K562 (cell line): ENCODE data around the gene CMIP. TPM values are rescaled to one million over a fixed set of nuclear protein-coding genes. Genes with fewer than 3 reads are reported as not detected.

Experiments
- ATAC-seq: fragments of 200-7000 bp; cut with Tn5 transposase; 3 replicates; pipeline ENCODE4 v1.9.1; 2020; ENCODE audit warnings: moderate library complexity
- BruUV-seq: library from RNA; stranded (reverse); fragments of 400-500 nt; replicated peaks from 2 replicates; lab custom pipeline; 2021; lab: Mats Ljungman, UMichigan
- CTCF ChIA-PET: fragments of 300-600 bp; formaldehyde crosslinking; extraction: SDS; loops from one replicate; lab custom pipeline; 2021; ENCODE audit warnings: low intra/inter-chr PET ratio; lab: Yijun Ruan, JAX
- POLR2A ChIA-PET: fragments of 300-600, 350-650 bp; sonication (Branson Sonifier 250); formaldehyde crosslinking; extraction: SDS; loops from one replicate; lab custom pipeline; 2021; ENCODE audit warnings: antibody characterized with exemption, inconsistent platforms; lab: Yijun Ruan, JAX
- DNase-seq, 4 experiments: peaks; one replicate each; pipeline versions ENCODE4 v3.0.0 to v3.0.0-alpha.2; 2011 to 2018; ENCODE audit warnings: low spot score in 3 of 4, mixed read lengths in 3 of 4; ENCODE audit errors: extremely low read depth in 1 of 4
- FAIRE-seq: peaks from 2 replicates; lab custom pipeline; 2011; peaks lifted over from hg19 to GRCh38; lab: Jason Lieb, UNC
- H2AFZ ChIP-seq: 2 replicates; pipeline ENCODE4 v1.6.0; 2011; ENCODE audit warnings: low read depth, low read length, control low read depth, inconsistent platforms
- H3K27ac ChIP-seq: fragments of 200-600 bp; 3 replicates; pipeline ENCODE4 v1.8.0; 2011; ENCODE audit warnings: low read depth, mild to moderate bottlenecking, control low read depth, inconsistent platforms, low read length, moderate library complexity, mixed read lengths; ENCODE audit errors: extremely low read depth
- H3K27me3 ChIP-seq, 2 experiments: fragments of 300-600 bp in 1 of 2; 2 replicates in 1 of 2; 3 replicates in 1 of 2; pipeline versions ENCODE4 v1.6.0 to v1.8.0; 2011; ENCODE audit warnings: inconsistent platforms in 2 of 2, low read length in 2 of 2, mild to moderate bottlenecking in 1 of 2, mixed read lengths in 1 of 2, moderate library complexity in 1 of 2; ENCODE audit not compliant: control insufficient read depth in 2 of 2, insufficient read depth in 2 of 2
- H3K36me3 ChIP-seq: fragments of 300-600 bp; 3 replicates; pipeline ENCODE4 v1.8.0; 2011; ENCODE audit warnings: mild to moderate bottlenecking, low read length, inconsistent platforms; ENCODE audit not compliant: control insufficient read depth, insufficient read depth
- H3K4me1 ChIP-seq, 2 experiments: fragments of 200-600 bp in 1 of 2; replicated peaks in 1 of 2; 2 replicates in 1 of 2; 3 replicates in 1 of 2; pipeline versions ENCODE4 v1.5.1 to v1.8.0; 2011; ENCODE audit warnings: inconsistent platforms in 2 of 2, low read length in 2 of 2, mild to moderate bottlenecking in 1 of 2, mixed read lengths in 1 of 2, moderate library complexity in 1 of 2; ENCODE audit not compliant: control insufficient read depth in 2 of 2, insufficient read depth in 2 of 2
- H3K4me2 ChIP-seq: 2 replicates; pipeline ENCODE4 v1.6.1; 2011; ENCODE audit warnings: low read length, control low read depth, inconsistent platforms, mixed read lengths; ENCODE audit not compliant: insufficient read depth
- H3K4me3 ChIP-seq: fragments of 200-600 bp; sonication (generic), shearing (Covaris generic); 2 replicates; pipeline ENCODE4 v1.5.1; 2016; ENCODE audit warnings: control low read depth, inconsistent platforms
- H3K79me2 ChIP-seq: fragments of 200-600 bp; 3 replicates; pipeline ENCODE4 v1.8.0; 2011; ENCODE audit warnings: low read length, inconsistent platforms; ENCODE audit not compliant: control insufficient read depth, insufficient read depth
- H3K9ac ChIP-seq, 2 experiments: 2 replicates each; pipeline versions ENCODE4 v1.6.0 to v1.6.1; 2011; ENCODE audit warnings: low read depth in 2 of 2, low read length in 2 of 2, control low read depth in 1 of 2, inconsistent platforms in 1 of 2, mild to moderate bottlenecking in 1 of 2, mixed read lengths in 1 of 2; ENCODE audit not compliant: insufficient read depth in 1 of 2
- H3K9me1 ChIP-seq: one replicate; pipeline ENCODE4 v1.6.0; 2011; ENCODE audit warnings: inconsistent platforms, mild to moderate bottlenecking, low read length, moderate library complexity; ENCODE audit not compliant: control insufficient read depth, insufficient read depth
- H3K9me3 ChIP-seq: replicated peaks from 2 replicates; pipeline ENCODE4 v1.5.1; 2011; ENCODE audit warnings: low read depth, low read length, inconsistent platforms; ENCODE audit not compliant: control insufficient read depth, insufficient read depth
- H4K20me1 ChIP-seq: replicated peaks from 2 replicates; pipeline ENCODE4 v1.6.1; 2011; ENCODE audit warnings: low read length, inconsistent platforms, mixed read lengths; ENCODE audit not compliant: control insufficient read depth, insufficient read depth
- BCL6 ChIP-seq: fragments of 250-450 bp; sonication (Bioruptor Pico); IDR thresholded peaks from 2 replicates; pipeline ENCODE4 v1.4.0; 2020
- CTCFL ChIP-seq: IDR thresholded peaks from 2 replicates; pipeline ENCODE4 v1.6.1; 2011; ENCODE audit warnings: borderline replicate concordance, low read depth, mild to moderate bottlenecking, moderate library complexity, low read length; ENCODE audit not compliant: insufficient read depth, poor library complexity, severe bottlenecking
- ZFPM2 ChIP-seq: fragments of 250-450 bp; sonication (Bioruptor Pico); IDR thresholded peaks from 2 replicates; pipeline ENCODE4 v1.5.1; 2022; ENCODE audit warnings: mild to moderate bottlenecking
- WGBS: fragments of 100-300 bp; shearing (Covaris generic); methylation state at CpG from one replicate; pipeline ENCODE4 v1.1.6; 2016; ENCODE audit warnings: low coverage, mixed read lengths; ENCODE audit not compliant: insufficient coverage; ENCODE audit errors: missing lambda C conversion rate; 5-methylcytosine and 5-hydroxymethylcytosine counted together
- in situ Hi-C: fragments of 300-500 bp; cut with MboI; formaldehyde crosslinking; loops from 4 replicates; pipeline ENCODE4 v1.15.0; 2018; ENCODE audit warnings: inconsistent platforms, mixed read lengths
- intact Hi-C: fragments of 100-400 bp; cut with micrococcal nuclease; formaldehyde crosslinking; loops from 2 replicates; pipeline ENCODE4 v1.14.2; 2022
- polyA plus RNA-seq, 8 experiments: library from polyadenylated mRNA; depleted of rRNA in 4 of 8; stranded (reverse) in 5 of 8; unstranded in 3 of 8; fragments of >200 nt; fragmentation: Nextera tagmentation in 2 of 8; fragmentation: Illumina TruSeq in 1 of 8; extraction: Ambion mirVana in 2 of 8; extraction: Trizol in 1 of 8; gene quantifications; 2 replicates each; pipeline versions ENCODE4 v1.2.1 to v1.2.3, GENCODE V29; 2011 to 2014; ENCODE audit warnings: inconsistent platforms in 1 of 8, missing spikeins in 1 of 8
- total RNA-seq, 7 experiments: library from RNA; depleted of rRNA in 6 of 7; stranded (reverse); fragments of >200 nt in 6 of 7; fragmentation: Illumina TruSeq in 2 of 7; extraction: Trizol in 2 of 7; gene quantifications; 2 replicates each; pipeline versions ENCODE4 v1.2.1 to v1.2.3, GENCODE V29; 2011 to 2021; ENCODE audit warnings: low replicate concordance in 1 of 7
- TF ChIP-seq, protein P1 (sequence below): sonication (generic); formaldehyde crosslinking; IDR thresholded peaks from 2 replicates; pipeline ENCODE4 v1.8.1; 2023; ENCODE audit warnings: mild to moderate bottlenecking, missing genetic modification reagents

CMIP gene
- total and polyA plus RNA-seq, 9 of the 15 experiments (the other 6 are each of a cell fraction or from before 2014, with no cell fraction given), result 0.94 to 82.5 (median 10.3) TPM

GRCh38 chr16:81533175-81533507 lies 88.5 kb downstream of the CMIP start:
- ChIA-PET POLR2A (interaction anchor here (0.7 kb wide), 2 partner anchors 9 to 83 kb away, joined by 3 read pairs; no protein-coding TSS in a partner anchor), CTCF (no interaction called here)
- H3K9me3 ChIP-seq, result no peaks in the 10 kb centered on the region
- peaks cover 6% of the 10 kb centered on the region for H3K9me1 ChIP-seq
- no peak overlapping the region for H2AFZ ChIP-seq
- DNase-seq (no peak), FAIRE-seq (no peak)
- in situ Hi-C loops, result no loop called here
- no TSS peak for BruUV-seq
- peaks cover 9% of the 10 kb centered on the region; the same call in 1 of the 3 replicates for H3K36me3 ChIP-seq
- no peaks in the 10 kb centered on the region for H3K27me3 ChIP-seq
- peaks cover 84% of the 10 kb centered on the region for H3K79me2 ChIP-seq
- H3K27ac ChIP-seq, result no peak overlapping the region
- 54% methylated on average over 3 of the region's 3 CpGs for WGBS
- no peak overlapping the region for H3K4me3 ChIP-seq
- peaks cover 16% of the 10 kb centered on the region for H4K20me1 ChIP-seq
- H3K9ac ChIP-seq, result no peak overlapping the region
- intact Hi-C loops, result no loop called here
- TF ChIP-seq BCL6 (CRISPR knock-in tag), result no peak
- TF ChIP-seq, protein P1, sequence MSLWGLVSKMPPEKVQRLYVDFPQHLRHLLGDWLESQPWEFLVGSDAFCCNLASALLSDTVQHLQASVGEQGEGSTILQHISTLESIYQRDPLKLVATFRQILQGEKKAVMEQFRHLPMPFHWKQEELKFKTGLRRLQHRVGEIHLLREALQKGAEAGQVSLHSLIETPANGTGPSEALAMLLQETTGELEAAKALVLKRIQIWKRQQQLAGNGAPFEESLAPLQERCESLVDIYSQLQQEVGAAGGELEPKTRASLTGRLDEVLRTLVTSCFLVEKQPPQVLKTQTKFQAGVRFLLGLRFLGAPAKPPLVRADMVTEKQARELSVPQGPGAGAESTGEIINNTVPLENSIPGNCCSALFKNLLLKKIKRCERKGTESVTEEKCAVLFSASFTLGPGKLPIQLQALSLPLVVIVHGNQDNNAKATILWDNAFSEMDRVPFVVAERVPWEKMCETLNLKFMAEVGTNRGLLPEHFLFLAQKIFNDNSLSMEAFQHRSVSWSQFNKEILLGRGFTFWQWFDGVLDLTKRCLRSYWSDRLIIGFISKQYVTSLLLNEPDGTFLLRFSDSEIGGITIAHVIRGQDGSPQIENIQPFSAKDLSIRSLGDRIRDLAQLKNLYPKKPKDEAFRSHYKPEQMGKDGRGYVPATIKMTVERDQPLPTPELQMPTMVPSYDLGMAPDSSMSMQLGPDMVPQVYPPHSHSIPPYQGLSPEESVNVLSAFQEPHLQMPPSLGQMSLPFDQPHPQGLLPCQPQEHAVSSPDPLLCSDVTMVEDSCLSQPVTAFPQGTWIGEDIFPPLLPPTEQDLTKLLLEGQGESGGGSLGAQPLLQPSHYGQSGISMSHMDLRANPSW (CRISPR knock-in tag), result no peak
- no peak for TF ChIP-seq ZFPM2 (CRISPR knock-in tag)
- no peak for TF ChIP-seq CTCFL
- TF ChIP-seq, all 486 proteins: peak for 0
- peaks cover 5 to 19% of the 10 kb centered on the region in 2 experiments; a peak in 4 of 5 replicates for H3K4me1 ChIP-seq
- H3K4me2 ChIP-seq, result no peak overlapping the region
- no peak for ATAC-seq
